Measurements from ENCODE around the gene SRP14.

SRP14 gene

GRCh38 chr15:40065166-40065565 is 26.2 kb upstream of the SRP14 start:
- no peak for TF ChIP-seq CTCF (IDR thresholded peaks at IDR 0.05; ENCODE audit: low read depth, low read length)
- no peak for DNase-seq (ENCODE audit: low read depth, low spot score)
- in situ Hi-C loops (cut with HindIII; ENCODE audit: low sequenced_read_pairs): no loop called here
- H3K4me3 ChIP-seq (ENCODE audit: low read depth, low read length): no peak overlapping the region

- peak; percentile 93 for DNase-seq (ENCODE audit: low read depth, low spot score)
These were observed 25.4 kb upstream of the SRP14 start for GRCh38 chr15:40064231-40064894.

GRCh38 chr15:40063563-40064011 is 24.6 kb upstream of the SRP14 start:
- H3K4me3 ChIP-seq (ENCODE audit: low read depth, low read length): no peak overlapping the region
- in situ Hi-C loops (cut with HindIII; ENCODE audit: low sequenced_read_pairs): no loop called here
- DNase-seq (ENCODE audit: low read depth, low spot score): peak; percentile 71
- no peak for TF ChIP-seq CTCF (IDR thresholded peaks at IDR 0.05; ENCODE audit: low read depth, low read length)

More at GRCh38 chr15:40064231-40064894, 25.4 kb upstream of the SRP14 start:
- in situ Hi-C loops (cut with HindIII; ENCODE audit: low sequenced_read_pairs): no loop called here
- no peak for TF ChIP-seq CTCF (IDR thresholded peaks at IDR 0.05; ENCODE audit: low read depth, low read length)
- no peak overlapping the region for H3K4me3 ChIP-seq (ENCODE audit: low read depth, low read length)

- TF ChIP-seq CTCF (IDR thresholded peaks at IDR 0.05; ENCODE audit: low read depth, low read length): no peak
- DNase-seq (ENCODE audit: low read depth, low spot score): no peak
- in situ Hi-C loops (cut with HindIII; ENCODE audit: low sequenced_read_pairs): no loop called here
- H3K4me3 ChIP-seq (ENCODE audit: low read depth, low read length): no peak overlapping the region
These were observed 24.0 kb upstream of the SRP14 start for GRCh38 chr15:40062816-40063562.

- DNase-seq (ENCODE audit: low read depth, low spot score): no peak
- TF ChIP-seq CTCF (IDR thresholded peaks at IDR 0.05; ENCODE audit: low read depth, low read length): no peak
- in situ Hi-C loops (cut with HindIII; ENCODE audit: low sequenced_read_pairs): no loop called here
- no peak overlapping the region for H3K4me3 ChIP-seq (ENCODE audit: low read depth, low read length)
These were observed 22.4 kb upstream of the SRP14 start for GRCh38 chr15:40061212-40061901.

GRCh38 chr15:40060236-40060961 is 21.4 kb upstream of the SRP14 start:
- in situ Hi-C loops (cut with HindIII; ENCODE audit: low sequenced_read_pairs): no loop called here
- no peak for TF ChIP-seq CTCF (IDR thresholded peaks at IDR 0.05; ENCODE audit: low read depth, low read length)
- H3K4me3 ChIP-seq (ENCODE audit: low read depth, low read length): no peak overlapping the region
- DNase-seq (ENCODE audit: low read depth, low spot score): no peak

Measured in astrocyte of the spinal cord (primary cell).